HG02840 (cell line): Measurements from ENCODE around the gene ZER1.

Experiments
- ATAC-seq: cut with Tn5 transposase; IDR thresholded peaks from one replicate; pipeline ENCODE4 v1.9.1; 2021; ENCODE audit warnings: mild to moderate bottlenecking, moderate library complexity, moderate number of reproducible peaks; ENCODE audit not compliant: unreplicated experiment, low FRiP score

Gene ZER1

DNA sequence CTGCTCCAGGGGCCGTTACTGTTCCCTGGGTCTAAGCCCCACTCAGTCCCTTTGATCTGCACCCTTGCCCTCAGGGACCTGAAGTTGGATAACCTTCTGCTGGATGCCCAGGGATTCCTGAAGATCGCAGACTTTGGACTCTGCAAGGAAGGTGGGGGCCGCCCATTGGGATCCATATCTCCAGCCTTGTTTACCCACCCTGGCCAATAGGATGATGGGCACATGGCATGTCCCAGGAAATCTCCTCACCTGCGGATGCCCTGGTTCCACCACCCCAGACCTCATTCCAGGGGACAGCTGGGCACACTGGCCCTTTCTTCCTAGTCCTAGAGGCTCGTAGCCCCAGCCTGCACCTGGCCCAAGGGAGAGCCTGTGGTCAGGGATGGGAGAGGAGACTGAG, 53.3 kb downstream of the ZER1 start:
- no peak for ATAC-seq

DNA sequence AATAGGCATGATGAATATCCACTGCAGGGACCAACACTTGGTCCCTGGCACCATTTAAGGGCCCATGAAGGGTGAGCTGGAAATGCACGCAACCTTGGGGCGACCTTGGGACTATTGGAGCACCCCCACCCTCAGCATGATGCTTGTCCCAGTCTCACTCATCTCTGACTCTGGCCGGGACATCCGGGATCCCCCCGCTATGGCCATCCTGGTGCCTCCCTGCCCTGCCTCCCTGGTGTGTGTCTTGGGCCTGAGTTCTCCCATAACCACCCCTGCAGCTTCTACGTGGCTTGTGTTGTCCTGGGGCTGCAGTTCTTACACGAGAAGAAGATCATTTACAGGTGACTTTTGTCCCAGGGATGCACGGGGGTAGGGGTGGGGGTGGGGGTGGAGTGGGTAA, 53.7 kb downstream of the ZER1 start:
- ATAC-seq = no peak

DNA sequence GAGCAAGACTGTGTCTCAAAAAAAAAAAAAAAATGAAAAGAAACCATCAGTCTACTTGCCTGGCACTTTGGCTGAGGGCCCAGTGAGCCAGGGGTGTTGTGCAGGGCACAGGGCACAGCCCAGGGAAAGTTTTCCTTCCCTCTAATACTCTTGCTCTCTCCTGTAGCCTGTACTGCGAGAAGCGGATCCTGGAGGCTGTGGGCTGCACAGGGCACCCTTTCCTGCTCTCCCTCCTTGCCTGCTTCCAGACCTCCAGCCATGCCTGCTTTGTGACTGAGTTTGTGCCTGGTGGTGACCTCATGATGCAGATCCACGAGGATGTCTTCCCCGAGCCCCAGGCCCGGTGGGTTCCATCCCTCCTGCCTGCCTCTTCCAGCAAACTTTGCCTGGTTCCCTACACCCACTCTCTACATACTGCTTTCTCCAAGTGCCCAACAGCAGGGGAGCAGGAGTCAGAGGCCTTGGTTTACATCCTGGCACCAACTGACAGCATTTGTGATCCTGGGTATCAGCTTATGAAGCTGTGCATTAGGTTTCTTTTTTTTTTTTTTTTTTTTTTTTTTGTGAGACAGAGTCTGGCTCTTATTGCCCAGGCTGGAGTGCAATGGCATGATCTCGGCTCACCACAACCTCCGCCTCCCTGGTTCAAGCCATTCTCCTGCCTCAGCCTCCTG, 55.0 kb downstream of the ZER1 start:
- no peak for ATAC-seq

DNA sequence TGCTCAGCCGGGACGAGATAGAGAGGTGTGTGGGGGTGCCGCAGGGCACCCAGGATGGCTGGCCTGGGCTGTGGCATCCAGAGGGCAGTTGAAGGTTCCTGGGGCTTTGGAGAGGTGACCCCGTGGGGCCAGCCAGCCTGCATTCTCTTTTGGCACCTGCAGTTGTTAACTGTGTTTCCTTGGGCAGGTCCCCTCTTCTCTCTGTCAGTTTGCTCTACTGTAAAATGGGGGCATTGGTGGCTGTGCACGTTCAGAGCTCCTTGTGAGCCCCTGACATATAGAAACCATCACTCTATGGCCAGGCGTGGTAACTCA, 56.3 kb downstream of the ZER1 start:
- no peak for ATAC-seq

DNA sequence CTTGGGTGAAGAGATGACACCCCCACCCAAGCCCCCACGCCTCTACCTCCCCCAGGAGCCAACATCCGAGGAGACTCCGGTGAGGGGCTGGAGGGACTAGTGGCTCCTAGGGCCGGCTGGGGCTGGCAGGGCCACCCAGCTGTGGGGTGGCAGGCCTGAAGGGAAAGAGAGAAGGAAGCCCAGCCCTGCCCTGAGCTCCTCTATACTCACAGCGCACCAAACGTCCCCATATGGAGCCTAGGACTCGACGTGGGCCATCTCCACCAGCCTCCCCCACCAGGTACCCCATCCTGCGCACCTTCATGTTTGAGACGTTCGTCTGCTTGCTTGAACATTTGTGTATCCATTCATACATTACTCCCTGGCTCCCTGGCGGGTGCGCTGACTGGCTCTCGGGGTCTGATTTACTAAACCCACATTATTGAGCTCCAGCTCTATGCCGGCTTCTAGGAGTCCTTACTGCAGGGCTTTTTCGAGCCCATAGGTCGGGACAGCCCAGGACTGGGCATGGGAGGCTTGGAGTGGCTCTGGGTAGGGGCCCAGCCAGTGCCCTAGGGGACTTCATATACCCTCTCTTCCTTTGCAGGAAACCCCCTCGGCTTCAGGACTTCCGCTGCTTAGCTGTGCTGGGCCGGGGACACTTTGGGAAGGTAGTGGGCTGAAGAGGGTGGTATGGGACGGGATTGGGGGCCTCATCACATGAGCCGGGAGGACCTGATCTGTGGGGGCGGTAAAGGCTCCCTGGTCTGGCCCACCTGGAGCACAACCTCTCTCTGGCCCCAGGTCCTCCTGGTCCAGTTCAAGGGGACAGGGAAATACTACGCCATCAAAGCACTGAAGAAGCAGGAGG, 56.9 kb downstream of the ZER1 start:
- ATAC-seq = no peak

- ATAC-seq = no peak
Measured at GRCh38 chr9:128713941-128714573, 57.7 kb downstream of the ZER1 start.

DNA sequence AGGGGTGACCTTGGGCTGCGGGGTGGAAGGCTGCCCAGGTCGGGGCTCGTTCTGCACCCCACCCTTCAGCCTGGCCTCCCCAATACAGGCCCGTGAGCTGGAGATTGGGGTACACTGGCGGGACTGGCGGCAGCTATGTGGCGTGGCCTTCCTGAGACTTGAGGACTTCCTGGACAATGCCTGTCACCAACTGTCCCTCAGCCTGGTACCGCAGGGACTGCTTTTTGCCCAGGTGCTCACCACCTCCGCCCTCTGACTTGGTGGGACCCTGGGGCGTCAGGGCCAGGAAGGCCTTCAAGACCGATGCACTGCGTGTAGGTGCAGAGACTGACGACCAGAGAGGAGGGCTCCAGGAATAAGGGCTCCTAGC, 58.3 kb downstream of the ZER1 start:
- ATAC-seq = no peak

DNA sequence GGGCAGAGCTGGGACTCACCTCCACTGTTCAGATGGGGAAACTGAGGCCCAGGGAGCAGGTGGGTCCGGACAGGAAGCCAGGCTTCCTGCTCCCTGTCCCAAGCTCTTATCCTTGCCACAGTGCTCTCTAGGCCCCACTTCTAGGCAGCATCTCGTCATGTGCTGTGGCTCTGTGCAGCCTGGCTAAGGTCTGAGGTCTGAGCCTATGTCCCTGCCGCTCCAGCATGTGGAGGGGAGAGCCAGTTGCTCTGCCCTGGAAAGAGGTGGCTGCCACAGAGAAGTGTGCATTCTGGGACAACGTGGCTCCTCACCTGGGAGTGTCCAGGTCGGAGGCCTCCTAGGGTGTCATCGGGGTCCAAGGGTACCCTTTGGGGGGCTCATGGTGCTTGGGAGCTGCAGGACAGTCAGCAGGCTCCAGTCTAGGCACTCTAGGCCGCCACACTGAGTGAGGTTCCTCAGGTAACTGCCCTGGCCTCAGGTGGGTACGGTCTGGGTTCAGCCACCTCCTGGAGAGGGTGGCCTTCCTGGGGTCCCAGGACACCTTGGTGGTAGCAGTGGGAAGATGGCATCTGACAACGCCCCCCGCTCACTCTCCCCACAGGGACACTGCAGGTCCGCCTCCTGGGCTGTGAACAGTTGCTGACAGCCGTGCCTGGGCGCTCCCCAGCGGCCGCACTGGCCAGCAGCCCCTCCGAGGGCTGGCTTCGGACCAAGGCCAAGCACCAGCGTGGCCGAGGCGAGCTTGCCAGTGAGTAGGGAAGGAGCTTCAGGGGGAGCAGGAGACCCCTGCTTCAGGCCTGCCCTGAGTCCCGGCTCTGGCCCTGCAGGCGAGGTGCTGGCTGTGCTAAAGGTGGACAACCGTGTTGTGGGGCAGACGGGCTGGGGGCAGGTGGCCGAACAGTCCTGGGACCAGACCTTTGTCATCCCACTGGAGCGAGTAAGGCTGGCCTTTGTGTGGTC, 59.0 kb downstream of the ZER1 start:
- no peak for ATAC-seq

- ATAC-seq = no peak
Measured at GRCh38 chr9:128707446-128707845, 64.3 kb downstream of the ZER1 start.

DNA sequence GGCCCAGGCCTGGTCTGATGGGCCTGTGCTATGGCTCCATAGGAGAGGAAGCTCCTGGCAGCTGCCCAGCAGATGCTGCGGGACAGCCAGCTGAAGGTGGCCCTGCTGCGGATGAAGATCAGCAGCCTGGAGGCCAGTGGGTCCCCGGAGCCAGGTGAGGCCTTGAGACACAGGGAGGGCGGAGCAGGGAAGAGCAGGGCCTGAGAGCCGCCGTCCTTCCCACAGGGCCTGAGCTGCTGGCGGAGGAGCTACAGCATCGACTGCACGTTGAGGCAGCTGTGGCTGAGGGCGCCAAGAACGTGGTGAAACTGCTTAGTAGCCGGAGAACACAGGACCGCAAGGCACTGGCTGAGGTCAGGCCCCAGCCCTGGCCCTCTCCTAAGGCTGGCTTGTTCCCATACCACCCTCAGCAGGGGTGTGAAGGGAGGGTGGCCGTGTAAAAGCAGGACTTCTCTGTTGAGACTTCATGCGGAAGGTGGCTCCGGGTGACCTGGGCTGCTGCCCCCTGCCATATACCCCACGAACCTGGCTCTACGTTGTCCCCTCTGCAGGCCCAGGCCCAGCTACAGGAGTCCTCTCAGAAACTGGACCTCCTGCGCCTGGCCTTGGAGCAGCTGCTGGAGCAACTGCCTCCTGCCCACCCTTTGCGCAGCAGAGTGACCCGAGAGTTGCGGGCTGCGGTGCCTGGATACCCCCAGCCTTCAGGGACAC, 64.9 kb downstream of the ZER1 start:
- no peak for ATAC-seq

- no peak for ATAC-seq
Measured at GRCh38 chr9:128706045-128706444, 65.7 kb downstream of the ZER1 start.

DNA sequence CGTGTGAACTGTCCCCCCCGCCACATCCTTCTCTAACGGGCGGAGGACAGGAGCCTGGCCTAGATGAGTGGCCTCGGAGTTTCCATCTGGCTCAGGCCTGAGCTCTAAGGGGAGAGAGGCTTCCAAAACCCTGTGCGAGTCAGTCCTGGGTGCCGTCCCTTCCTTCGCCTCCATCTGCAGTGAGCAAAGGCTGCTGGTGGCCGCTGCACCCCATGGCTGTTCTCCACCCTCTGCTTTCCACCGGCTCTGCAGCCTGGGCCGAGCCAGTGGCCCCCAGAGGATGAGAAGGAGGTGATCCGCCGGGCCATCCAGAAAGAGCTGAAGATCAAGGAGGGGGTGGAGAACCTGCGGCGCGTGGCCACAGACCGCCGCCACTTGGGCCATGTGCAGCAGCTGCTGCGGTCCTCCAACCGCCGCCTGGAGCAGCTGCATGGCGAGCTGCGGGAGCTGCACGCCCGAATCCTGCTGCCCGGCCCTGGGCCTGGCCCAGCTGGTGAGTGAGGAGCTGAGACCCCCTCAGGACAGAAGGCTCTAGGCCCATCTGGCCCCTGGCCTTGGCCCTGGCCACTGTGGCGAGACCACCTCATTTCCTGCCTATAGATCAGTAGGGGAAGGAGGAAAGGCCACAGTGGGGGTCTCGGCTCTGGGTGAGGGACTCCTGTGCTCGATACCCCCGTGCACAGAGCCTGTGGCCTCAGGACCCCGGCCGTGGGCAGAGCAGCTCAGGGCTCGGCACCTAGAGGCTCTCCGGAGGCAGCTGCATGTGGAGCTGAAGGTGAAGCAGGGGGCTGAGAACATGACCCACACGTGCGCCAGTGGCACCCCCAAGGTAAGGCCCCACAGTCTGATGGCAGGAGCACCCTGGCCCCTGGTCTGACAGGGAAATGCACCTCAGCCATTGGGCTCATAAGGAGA, 66.4 kb downstream of the ZER1 start:
- no peak for ATAC-seq

DNA sequence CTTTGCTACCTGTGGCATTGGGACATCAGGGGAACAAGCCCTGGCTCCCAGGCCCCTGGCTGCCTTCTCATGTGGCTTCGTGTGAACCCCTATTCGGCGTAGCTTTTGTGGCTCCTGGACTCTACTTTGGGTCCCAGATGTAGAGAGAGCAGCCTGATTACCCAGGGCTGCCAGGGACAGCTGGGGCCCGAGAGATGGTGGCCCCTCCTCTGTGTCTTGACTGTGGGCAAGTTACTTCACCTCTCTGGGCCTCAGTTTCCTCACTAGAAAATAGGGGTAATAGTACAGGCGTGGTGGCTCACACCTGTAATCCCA, 67.4 kb downstream of the ZER1 start:
- ATAC-seq = no peak

GRCh38 chr9:128703616-128704355, 67.9 kb downstream of the ZER1 start:
- no peak for ATAC-seq

GRCh38 chr9:128702949-128703615, 68.6 kb downstream of the ZER1 start:
- ATAC-seq = peak; percentile 10

GRCh38 chr9:128702445-128702948, 69.2 kb downstream of the ZER1 start, which contains the start of gene PKN3:
Gene PKN3 (plus strand): TSS chr9:128702503. CDS start chr9:128702916, 413 bp downstream.
- ATAC-seq = peak; percentile 72

DNA sequence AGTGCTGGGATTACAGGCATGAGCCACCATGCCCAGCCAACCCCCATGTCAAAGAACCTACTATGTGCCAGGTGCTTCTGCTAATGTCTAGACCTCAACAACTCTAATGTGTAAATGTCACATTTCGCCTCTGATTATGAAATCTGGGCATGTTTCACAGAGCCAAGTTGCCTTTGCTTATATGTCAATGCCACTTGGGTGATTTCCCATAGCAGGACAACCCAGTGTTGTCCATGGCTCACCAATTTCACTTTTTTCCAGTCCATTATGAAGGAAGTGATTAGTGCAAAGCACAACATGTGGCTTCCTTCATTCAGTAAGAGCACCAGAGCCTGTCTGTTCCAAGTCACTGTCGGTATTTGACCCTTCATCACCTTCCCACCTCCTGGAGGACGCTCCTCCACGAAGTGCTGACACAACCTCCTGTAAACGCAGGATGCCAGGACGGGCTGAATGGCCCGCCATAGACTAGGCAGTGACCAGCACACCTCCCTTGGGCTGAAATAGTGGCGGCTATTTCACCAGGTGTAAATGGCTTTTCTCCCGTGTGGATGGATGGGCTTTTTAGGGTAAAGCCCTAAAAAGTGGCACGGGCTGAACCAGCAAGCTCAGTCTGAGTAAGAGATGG, 70.4 kb downstream of the ZER1 start:
- ATAC-seq = no peak
